A673 (cell line): Measurements from ENCODE around the gene NPHP4. TPM values are rescaled to one million over a fixed set of nuclear protein-coding genes. Genes with fewer than 3 reads are reported as not detected.

ENCODE experiments used
- BruUV-seq: library from RNA; stranded (reverse); fragments of 400-500 nt; replicated peaks from 2 replicates; lab custom pipeline; 2021; lab: Mats Ljungman, UMichigan
- CTCF ChIA-PET: fragments of 300-600 bp; sonication (Branson Sonifier 250); formaldehyde crosslinking; loops from one replicate; lab custom pipeline; 2022; ENCODE audit warnings: antibody characterized with exemption; lab: Charles Lee
- POLR2A ChIA-PET: fragments of 300-600 bp; sonication (Branson Sonifier 250); formaldehyde crosslinking; loops from one replicate; lab custom pipeline; 2022; ENCODE audit warnings: antibody characterized with exemption; ENCODE audit not compliant: low non-redundant PET; lab: Charles Lee
- DNase-seq: peaks from one replicate; pipeline ENCODE4 v3.0.0-alpha.2; 2015; ENCODE audit warnings: low spot score
- H3K27ac ChIP-seq: fragments of 200-600 bp; sonication (generic); 2 replicates; pipeline ENCODE4 v1.5.1; 2016; ENCODE audit warnings: mixed run types, low read depth, mild to moderate bottlenecking, mixed read lengths, antibody characterized with exemption, low read length; ENCODE audit not compliant: poor library complexity, severe bottlenecking
- H3K27me3 ChIP-seq: fragments of 200-600 bp; sonication (generic); replicated peaks from 2 replicates; pipeline ENCODE4 v1.6.1; 2017; ENCODE audit warnings: mixed run types, low read depth, mild to moderate bottlenecking, mixed read lengths, antibody characterized with exemption, low read length; ENCODE audit not compliant: insufficient read depth, poor library complexity
- H3K36me3 ChIP-seq: fragments of 200-600 bp; sonication (generic); 2 replicates; pipeline ENCODE4 v1.6.1; 2016; ENCODE audit warnings: mixed run types, mild to moderate bottlenecking, mixed read lengths, antibody characterized with exemption, low read length; ENCODE audit not compliant: insufficient read depth, poor library complexity, severe bottlenecking
- H3K4me1 ChIP-seq: fragments of 200-600 bp; sonication (generic); 2 replicates; pipeline ENCODE4 v1.6.1; 2017; ENCODE audit warnings: mixed run types, mild to moderate bottlenecking, mixed read lengths, antibody characterized with exemption, low read length; ENCODE audit not compliant: insufficient read depth, poor library complexity, severe bottlenecking
- H3K4me3 ChIP-seq: fragments of 200-600 bp; sonication (generic); 2 replicates; pipeline ENCODE4 v1.5.1; 2016; ENCODE audit warnings: low read depth, mixed run types, mild to moderate bottlenecking, mixed read lengths, low read length; ENCODE audit not compliant: poor library complexity, severe bottlenecking
- H3K9me3 ChIP-seq: fragments of 200-600 bp; sonication (generic); 2 replicates; pipeline ENCODE4 v1.6.1; 2016; ENCODE audit warnings: mixed run types, low read depth, mild to moderate bottlenecking, mixed read lengths, antibody characterized with exemption, low read length; ENCODE audit not compliant: poor library complexity, severe bottlenecking
- CTCF ChIP-seq: fragments of 300-800, 200-600 bp; sonication (generic); conservative IDR thresholded peaks from 2 replicates; pipeline ENCODE4 v1.5.1; 2017; ENCODE audit warnings: low read depth, mild to moderate bottlenecking, antibody characterized with exemption, low read length, moderate library complexity, mixed read lengths
- EZH2 ChIP-seq: fragments of 200-600 bp; sonication (generic); IDR thresholded peaks from 2 replicates; pipeline ENCODE4 v1.6.1; 2017; ENCODE audit warnings: borderline replicate concordance, low read depth, mild to moderate bottlenecking, mixed read lengths, antibody characterized with exemption, low read length; ENCODE audit not compliant: poor library complexity, severe bottlenecking
- intact Hi-C: fragments of 100-400 bp; cut with micrococcal nuclease; formaldehyde crosslinking; loops from one replicate; pipeline ENCODE4 v1.10.0; 2022; ENCODE audit not compliant: unreplicated experiment
- total RNA-seq: library from RNA; stranded (reverse); gene quantifications from 2 replicates; pipeline ENCODE4 v1.2.3, GENCODE V29; 2021

Gene NPHP4
- total RNA-seq, 1 experiment from 2014 or later = 27.6 TPM

- Histone ChIP-seq H3K27me3 (peaks cover 5% of the 10 kb centered on the region), H3K4me1 (no peaks in the 10 kb centered on the region), H3K9me3 (no peaks in the 10 kb centered on the region), H3K27ac (no peak overlapping the region), H3K36me3 (no peaks in the 10 kb centered on the region), H3K4me3 (no peak overlapping the region)
- ChIA-PET POLR2A (no interaction called here), CTCF (no interaction called here)
- intact Hi-C loops = no loop called here
- BruUV-seq = no TSS peak
- DNase-seq = peak; percentile 50
- TF ChIP-seq EZH2 = no peak
- TF ChIP-seq CTCF = no peak
Observed at GRCh38 chr1:5847013-5847659, 145.1 kb downstream of the NPHP4 start.

DNA sequence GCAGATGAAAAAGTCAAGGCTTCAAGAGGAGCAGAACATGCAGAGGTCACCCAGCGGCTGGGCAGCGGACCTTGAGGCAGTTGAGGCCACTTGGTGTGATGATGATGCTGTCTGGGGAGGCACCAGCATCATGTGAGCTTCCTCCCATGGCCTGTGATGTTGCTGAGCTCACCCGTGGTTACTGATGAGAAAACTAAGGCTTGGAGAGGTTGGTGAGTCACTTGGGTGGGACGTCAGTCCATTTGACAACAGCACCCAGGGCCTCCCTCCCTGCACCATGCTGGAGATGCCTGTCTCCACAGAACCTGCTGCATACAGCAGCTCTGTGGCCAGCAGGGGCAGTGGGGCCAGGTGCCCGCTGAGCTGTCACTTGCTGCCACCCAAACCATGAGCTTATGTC, 146.8 kb downstream of the NPHP4 start:
- Histone ChIP-seq H3K4me3 (no peak overlapping the region), H3K27me3 (peaks cover 5% of the 10 kb centered on the region), H3K9me3 (no peaks in the 10 kb centered on the region), H3K27ac (no peak overlapping the region), H3K36me3 (no peaks in the 10 kb centered on the region), H3K4me1 (no peaks in the 10 kb centered on the region)
- TF ChIP-seq CTCF (no peak), EZH2 (no peak)
- intact Hi-C loops = no loop called here
- ChIA-PET POLR2A (no interaction called here), CTCF (no interaction called here)
- BruUV-seq = no TSS peak
- DNase-seq = no peak

DNA sequence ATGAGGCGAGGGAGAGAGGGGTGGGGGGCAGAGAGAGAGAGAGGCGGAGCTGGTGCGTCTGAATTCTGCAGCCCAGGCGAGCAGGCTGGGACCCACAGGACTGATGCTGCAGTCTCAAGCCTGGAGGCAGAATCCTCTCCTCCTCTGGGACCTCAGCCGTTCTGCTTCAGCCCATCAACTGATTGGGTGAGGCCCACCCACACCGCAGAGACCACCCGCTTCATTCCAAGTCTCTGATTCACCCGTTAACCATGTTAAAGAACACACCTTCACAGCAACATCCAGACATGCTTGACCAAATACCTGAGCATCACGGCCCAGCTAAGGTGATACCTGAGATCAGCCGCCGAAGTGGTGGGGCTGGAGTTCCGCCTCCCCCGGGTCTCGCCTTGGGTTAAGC, 147.8 kb downstream of the NPHP4 start:
- no peak for TF ChIP-seq CTCF
- TF ChIP-seq EZH2 = no peak
- H3K4me3 ChIP-seq = no peak overlapping the region
- no peak for DNase-seq
- intact Hi-C loops = no loop called here
- H3K27me3 ChIP-seq = peaks cover 5% of the 10 kb centered on the region
- H3K4me1 ChIP-seq = no peaks in the 10 kb centered on the region
- H3K27ac ChIP-seq = no peak overlapping the region
- POLR2A ChIA-PET = no interaction called here
- no peaks in the 10 kb centered on the region for H3K36me3 ChIP-seq
- CTCF ChIA-PET = no interaction called here
- no TSS peak for BruUV-seq
- no peaks in the 10 kb centered on the region for H3K9me3 ChIP-seq
